ENCODE measurements around the gene DPP4. TPM values are rescaled to one million over a fixed set of nuclear protein-coding genes. Genes with fewer than 3 reads are reported as not detected.

DPP4 gene
- polyA plus RNA-seq, 1 donor (not counting 4 experiments of a cell fraction or from before 2014, with no cell fraction given), result 1.1 TPM

DNA sequence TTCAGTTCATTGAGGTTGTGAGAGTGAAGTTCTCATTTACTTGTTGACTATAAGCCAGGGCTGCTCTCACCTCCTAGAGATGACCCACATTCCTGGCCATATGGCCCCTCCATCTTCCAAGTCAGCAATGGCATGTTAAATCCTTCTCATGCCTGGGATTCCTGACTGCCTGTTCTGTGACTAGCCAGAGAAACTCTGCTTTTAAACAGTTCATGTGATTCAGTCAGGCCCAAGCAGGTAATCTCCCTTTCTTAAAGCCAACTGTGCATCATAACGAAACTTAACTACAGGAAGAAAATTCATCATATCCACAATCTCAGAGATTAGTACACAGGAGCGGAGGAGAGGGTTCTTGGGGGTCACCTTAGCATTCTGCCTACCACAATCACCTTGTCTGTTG lies 11.5 kb downstream of the DPP4 start:
- no peak for DNase-seq (ENCODE audit: low read depth, low spot score)
- H3K36me3 ChIP-seq (ENCODE audit: control insufficient read depth in 2 of 2, extremely low read depth in 1 of 2, insufficient read depth in 2 of 2, low read length in 2 of 2), result no peaks in the 10 kb centered on the region
- no peak overlapping the region for H2AFZ ChIP-seq (ENCODE audit: control insufficient read depth, low read length)
- H3K4me1 ChIP-seq (ENCODE audit: control insufficient read depth, extremely low read depth, insufficient read depth, low read length), result peaks cover 11% of the 10 kb centered on the region
- no peak overlapping the region for H3K4me3 ChIP-seq (ENCODE audit: control insufficient read depth in 2 of 3, extremely low read depth in 1 of 3, insufficient read depth in 2 of 3, low read depth in 1 of 3, low read length in 3 of 3)
- H3K4me2 ChIP-seq (ENCODE audit: control insufficient read depth, extremely low read depth, insufficient read depth, low read depth, low read length), result no peak overlapping the region
- no peak for FAIRE-seq
- no peaks in the 10 kb centered on the region for H3K9me1 ChIP-seq (ENCODE audit: control insufficient read depth, extremely low read depth, insufficient read depth, low read length)
- no peaks in the 10 kb centered on the region for H4K20me1 ChIP-seq (ENCODE audit: control insufficient read depth, extremely low read depth, insufficient read depth, low read length)
- H3K27me3 ChIP-seq (ENCODE audit: control insufficient read depth, extremely low read depth, insufficient read depth, low read length), result no peaks in the 10 kb centered on the region
- H3K27ac ChIP-seq (ENCODE audit: control insufficient read depth, insufficient read depth, low read length), result no peak overlapping the region
- H3K79me2 ChIP-seq (ENCODE audit: control insufficient read depth, insufficient read depth, low read length), result no peaks in the 10 kb centered on the region
- no peaks in the 10 kb centered on the region for H3K9me3 ChIP-seq (ENCODE audit: control insufficient read depth, low read depth, low read length)
- dilution Hi-C loops (cut with MboI; ENCODE audit: extremely low pct_ligation_motif_present, low sequenced_read_pairs), result no loop called here
- no peak for TF ChIP-seq EZH2 (IDR thresholded peaks at IDR 0.05; ENCODE audit: low read length)
- TF ChIP-seq, protein P1, sequence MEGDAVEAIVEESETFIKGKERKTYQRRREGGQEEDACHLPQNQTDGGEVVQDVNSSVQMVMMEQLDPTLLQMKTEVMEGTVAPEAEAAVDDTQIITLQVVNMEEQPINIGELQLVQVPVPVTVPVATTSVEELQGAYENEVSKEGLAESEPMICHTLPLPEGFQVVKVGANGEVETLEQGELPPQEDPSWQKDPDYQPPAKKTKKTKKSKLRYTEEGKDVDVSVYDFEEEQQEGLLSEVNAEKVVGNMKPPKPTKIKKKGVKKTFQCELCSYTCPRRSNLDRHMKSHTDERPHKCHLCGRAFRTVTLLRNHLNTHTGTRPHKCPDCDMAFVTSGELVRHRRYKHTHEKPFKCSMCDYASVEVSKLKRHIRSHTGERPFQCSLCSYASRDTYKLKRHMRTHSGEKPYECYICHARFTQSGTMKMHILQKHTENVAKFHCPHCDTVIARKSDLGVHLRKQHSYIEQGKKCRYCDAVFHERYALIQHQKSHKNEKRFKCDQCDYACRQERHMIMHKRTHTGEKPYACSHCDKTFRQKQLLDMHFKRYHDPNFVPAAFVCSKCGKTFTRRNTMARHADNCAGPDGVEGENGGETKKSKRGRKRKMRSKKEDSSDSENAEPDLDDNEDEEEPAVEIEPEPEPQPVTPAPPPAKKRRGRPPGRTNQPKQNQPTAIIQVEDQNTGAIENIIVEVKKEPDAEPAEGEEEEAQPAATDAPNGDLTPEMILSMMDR (optimal IDR thresholded peaks at IDR 0.05 in 1 of 3, IDR thresholded peaks at IDR 0.05 in 1 of 3, conservative IDR thresholded peaks at IDR 0.05 in 1 of 3; ENCODE audit: extremely low read depth in 1 of 3, insufficient read depth in 2 of 3, low read length in 3 of 3), result no peak
- H3K9ac ChIP-seq (ENCODE audit: control insufficient read depth, extremely low read depth, insufficient read depth, low read length), result no peak overlapping the region

DNA sequence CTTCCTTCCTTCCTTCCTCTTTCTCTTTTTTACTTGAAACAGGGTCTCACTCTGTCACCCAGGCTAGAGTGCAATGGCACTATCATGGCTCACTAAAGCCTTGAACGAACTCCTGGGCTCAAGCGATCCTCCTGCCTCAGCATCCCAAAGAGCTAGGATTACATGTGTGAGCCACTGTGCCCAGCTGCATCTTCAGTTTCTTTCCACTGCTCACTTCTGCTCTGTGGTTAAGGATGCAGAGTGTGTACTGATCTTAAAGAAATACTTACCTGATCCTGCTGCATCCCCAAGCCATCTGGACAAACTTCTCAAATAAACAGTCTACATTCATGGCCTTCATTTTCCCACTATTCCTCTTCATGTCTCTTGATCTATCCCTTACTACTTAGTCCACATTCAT lies 13.0 kb downstream of the DPP4 start:
- dilution Hi-C loops (cut with MboI; ENCODE audit: extremely low pct_ligation_motif_present, low sequenced_read_pairs), result no loop called here

More for the DNA sequence above, 13.0 kb downstream of the DPP4 start:
- no peak for TF ChIP-seq EZH2 (IDR thresholded peaks at IDR 0.05; ENCODE audit: low read length)
- TF ChIP-seq, protein P1 (optimal IDR thresholded peaks at IDR 0.05 in 1 of 3, IDR thresholded peaks at IDR 0.05 in 1 of 3, conservative IDR thresholded peaks at IDR 0.05 in 1 of 3; ENCODE audit: extremely low read depth in 1 of 3, insufficient read depth in 2 of 3, low read length in 3 of 3), result no peak
- H4K20me1 ChIP-seq (ENCODE audit: control insufficient read depth, extremely low read depth, insufficient read depth, low read length), result no peaks in the 10 kb centered on the region
- no peak overlapping the region for H3K9ac ChIP-seq (ENCODE audit: control insufficient read depth, extremely low read depth, insufficient read depth, low read length)
- H2AFZ ChIP-seq (ENCODE audit: control insufficient read depth, low read length), result no peak overlapping the region
- DNase-seq (ENCODE audit: low read depth, low spot score) (no peak), FAIRE-seq (no peak)
- no peaks in the 10 kb centered on the region for H3K79me2 ChIP-seq (ENCODE audit: control insufficient read depth, insufficient read depth, low read length)
- H3K9me1 ChIP-seq (ENCODE audit: control insufficient read depth, extremely low read depth, insufficient read depth, low read length), result no peaks in the 10 kb centered on the region
- no peak overlapping the region for H3K4me2 ChIP-seq (ENCODE audit: control insufficient read depth, extremely low read depth, insufficient read depth, low read depth, low read length)
- H3K9me3 ChIP-seq (ENCODE audit: control insufficient read depth, low read depth, low read length), result peaks cover 5% of the 10 kb centered on the region
- no peak overlapping the region for H3K27ac ChIP-seq (ENCODE audit: control insufficient read depth, insufficient read depth, low read length)
- H3K27me3 ChIP-seq (ENCODE audit: control insufficient read depth, extremely low read depth, insufficient read depth, low read length), result no peaks in the 10 kb centered on the region
- peaks cover 11% of the 10 kb centered on the region for H3K4me1 ChIP-seq (ENCODE audit: control insufficient read depth, extremely low read depth, insufficient read depth, low read length)
- no peak overlapping the region for H3K4me3 ChIP-seq (ENCODE audit: control insufficient read depth in 2 of 3, extremely low read depth in 1 of 3, insufficient read depth in 2 of 3, low read depth in 1 of 3, low read length in 3 of 3)
- H3K36me3 ChIP-seq (ENCODE audit: control insufficient read depth in 2 of 2, extremely low read depth in 1 of 2, insufficient read depth in 2 of 2, low read length in 2 of 2), result no peaks in the 10 kb centered on the region

All from keratinocyte (primary cell).